Stimulated activated CD4-positive, alpha-beta T cell treated with anti-CD3 and anti-CD28 coated beads, Interleukin-12 subunit alpha, Interleukin-12 subunit beta, amount 100 ng/mL, for 24 hours (primary cell): Measurements from ENCODE around the gene GPR15.
A peak's percentile ranks its signal among the peaks of the same experiment; 100 is the strongest.

Experiments used
- DNase-seq, 2 experiments: peaks; one replicate each; pipeline ENCODE4 v3.0.0-alpha.2; 2020; ENCODE audit warnings: low read depth in 2 of 2

The GPR15 gene

GRCh38 chr3:98531622-98532274 is at the start of gene GPR15:
Gene GPR15, plus strand, starts transcription at chr3:98531978. Its CDS starts 56 bp downstream, at chr3:98532034.
- no peak for DNase-seq

GRCh38 chr3:98482717-98483482 is 48.9 kb upstream of the GPR15 start:
- DNase-seq = no peak

GRCh38 chr3:98483626-98484025 is 48.2 kb upstream of the GPR15 start:
- no peak for DNase-seq

GRCh38 chr3:98497381-98497780 is 34.4 kb upstream of the GPR15 start, which contains the start of gene OR5K2:
Gene OR5K2, plus strand, starts transcription at chr3:98497681. Its CDS starts 0 bp downstream, at chr3:98497681.
- DNase-seq = no peak

GRCh38 chr3:98500019-98500418 is 31.8 kb upstream of the GPR15 start:
- DNase-seq = no peak

- no peak for DNase-seq
Measured at GRCh38 chr3:98501270-98501669, 30.5 kb upstream of the GPR15 start.

- no peak for DNase-seq
Measured at GRCh38 chr3:98501863-98502576, 29.8 kb upstream of the GPR15 start.

- no peak for DNase-seq
Measured at GRCh38 chr3:98504539-98504938, 27.2 kb upstream of the GPR15 start.

GRCh38 chr3:98508582-98508981 is 23.2 kb upstream of the GPR15 start:
- DNase-seq = no peak

GRCh38 chr3:98512576-98512975 is 19.2 kb upstream of the GPR15 start:
- no peak for DNase-seq

- DNase-seq = no peak
Measured at GRCh38 chr3:98513091-98513511, 18.7 kb upstream of the GPR15 start.

GRCh38 chr3:98513736-98514135 is 18.0 kb upstream of the GPR15 start:
- no peak for DNase-seq

GRCh38 chr3:98514948-98515347 is 16.8 kb upstream of the GPR15 start:
- DNase-seq = no peak

GRCh38 chr3:98518816-98519215 is 13.0 kb upstream of the GPR15 start:
- no peak for DNase-seq

- DNase-seq = no peak
Measured at GRCh38 chr3:98519351-98519750, 12.4 kb upstream of the GPR15 start.

GRCh38 chr3:98521897-98522543 is 9.8 kb upstream of the GPR15 start:
- peak; percentile 23 to 41 for DNase-seq

GRCh38 chr3:98522544-98523281 is 9.1 kb upstream of the GPR15 start, which contains the start of gene CLDND1:
Gene CLDND1, minus strand, starts transcription at chr3:98522902. Its CDS starts 1,478 bp downstream, at chr3:98521424.
- peak; percentile 91 to 92 for DNase-seq

- DNase-seq = no peak
Measured at GRCh38 chr3:98525494-98525893, 6.3 kb upstream of the GPR15 start.

- DNase-seq = no peak
Measured at GRCh38 chr3:98528474-98529346, 3.1 kb upstream of the GPR15 start.

- no peak for DNase-seq
Measured at GRCh38 chr3:98529856-98530459, 1.8 kb upstream of the GPR15 start.
